ENCODE measurements around the gene TRDMT1.

- no peak for TF ChIP-seq CTCF (IDR thresholded peaks at IDR 0.05)
- TF ChIP-seq POLR2A (IDR thresholded peaks at IDR 0.05): no peak
These were observed 44.4 kb downstream of the TRDMT1 start for GRCh38 chr10:17157024-17157423.
